ENCODE data around the gene SUPT6H. TPM values are rescaled to one million over a fixed set of nuclear protein-coding genes. Genes with fewer than 3 reads are reported as not detected.

Gene SUPT6H
- total RNA-seq, 1 donor: 46.8 TPM

DNA sequence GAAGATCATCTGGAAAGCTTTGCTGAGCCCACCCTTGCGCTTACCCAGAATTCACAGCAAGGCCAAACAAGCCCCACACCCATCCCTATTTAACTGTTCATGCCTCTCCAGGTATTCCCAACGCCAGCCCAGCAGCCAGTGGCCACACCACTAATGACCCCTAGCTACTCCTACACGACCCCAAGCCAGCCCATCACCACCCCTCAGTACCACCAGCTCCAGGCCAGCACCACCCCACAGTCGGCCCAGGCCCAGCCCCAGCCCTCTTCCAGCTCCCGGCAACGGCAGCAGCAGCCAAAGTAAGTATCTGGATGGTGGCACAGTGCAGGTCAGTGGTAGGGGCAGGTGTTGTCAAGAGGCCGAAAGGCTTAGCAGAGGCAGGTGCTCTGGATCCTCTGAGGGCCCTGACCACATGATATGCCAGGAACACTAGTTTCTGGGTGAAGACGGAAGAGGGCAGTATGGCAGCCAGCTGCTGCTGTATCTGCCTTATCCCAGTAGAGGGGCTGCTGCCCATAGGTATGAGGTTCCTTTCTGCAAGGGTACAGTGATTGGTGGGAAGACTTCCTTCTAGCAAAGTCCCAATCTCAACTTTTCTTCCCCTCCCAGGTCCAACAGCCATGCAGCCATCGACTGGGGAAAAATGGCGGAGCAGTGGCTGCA is 39.0 kb downstream of the SUPT6H start:
- DNase-seq (ENCODE audit: low read depth): no peak
- no peak overlapping the region for H3K4me3 ChIP-seq (ENCODE audit: low read depth, low read length)
- TF ChIP-seq, protein P1, sequence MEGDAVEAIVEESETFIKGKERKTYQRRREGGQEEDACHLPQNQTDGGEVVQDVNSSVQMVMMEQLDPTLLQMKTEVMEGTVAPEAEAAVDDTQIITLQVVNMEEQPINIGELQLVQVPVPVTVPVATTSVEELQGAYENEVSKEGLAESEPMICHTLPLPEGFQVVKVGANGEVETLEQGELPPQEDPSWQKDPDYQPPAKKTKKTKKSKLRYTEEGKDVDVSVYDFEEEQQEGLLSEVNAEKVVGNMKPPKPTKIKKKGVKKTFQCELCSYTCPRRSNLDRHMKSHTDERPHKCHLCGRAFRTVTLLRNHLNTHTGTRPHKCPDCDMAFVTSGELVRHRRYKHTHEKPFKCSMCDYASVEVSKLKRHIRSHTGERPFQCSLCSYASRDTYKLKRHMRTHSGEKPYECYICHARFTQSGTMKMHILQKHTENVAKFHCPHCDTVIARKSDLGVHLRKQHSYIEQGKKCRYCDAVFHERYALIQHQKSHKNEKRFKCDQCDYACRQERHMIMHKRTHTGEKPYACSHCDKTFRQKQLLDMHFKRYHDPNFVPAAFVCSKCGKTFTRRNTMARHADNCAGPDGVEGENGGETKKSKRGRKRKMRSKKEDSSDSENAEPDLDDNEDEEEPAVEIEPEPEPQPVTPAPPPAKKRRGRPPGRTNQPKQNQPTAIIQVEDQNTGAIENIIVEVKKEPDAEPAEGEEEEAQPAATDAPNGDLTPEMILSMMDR (IDR thresholded peaks at IDR 0.05; ENCODE audit: insufficient read depth, low read length): no peak

DNA sequence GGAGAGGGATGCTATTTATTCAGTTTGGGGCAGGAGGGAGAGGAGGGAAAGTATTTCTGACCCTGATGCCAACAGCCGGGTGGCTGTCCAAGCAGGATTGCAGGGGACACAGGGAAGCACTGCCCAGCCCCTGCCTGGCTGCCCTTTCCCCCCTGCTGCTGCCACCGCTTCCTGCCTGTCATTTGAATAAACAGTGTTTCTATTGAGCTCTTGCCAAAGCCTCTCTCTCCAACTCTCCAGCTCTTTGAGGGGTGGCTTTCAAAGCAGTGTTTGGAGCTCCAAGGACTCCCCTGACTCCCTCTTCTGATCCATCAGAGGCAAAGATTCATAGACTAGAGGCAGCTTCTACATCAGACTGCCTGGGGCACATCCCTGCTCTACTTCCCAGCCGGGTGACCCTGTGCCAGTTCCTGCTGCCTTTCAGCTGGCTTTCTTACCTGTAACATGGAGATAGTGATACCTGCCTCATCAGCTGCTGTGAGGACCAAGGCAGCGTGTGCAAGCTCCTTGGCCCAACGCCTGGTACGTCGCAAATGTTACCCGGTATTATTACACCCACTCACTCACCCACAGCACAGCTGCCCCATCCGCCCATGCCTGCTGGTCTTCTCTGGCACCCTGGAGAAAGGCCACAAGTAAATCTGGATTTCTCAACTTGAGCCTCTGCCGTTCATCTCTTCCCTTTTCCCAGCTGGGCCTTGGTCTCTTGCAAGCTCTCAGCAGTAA is 40.2 kb downstream of the SUPT6H start:
- TF ChIP-seq, protein P1 (IDR thresholded peaks at IDR 0.05; ENCODE audit: insufficient read depth, low read length): no peak

DNA sequence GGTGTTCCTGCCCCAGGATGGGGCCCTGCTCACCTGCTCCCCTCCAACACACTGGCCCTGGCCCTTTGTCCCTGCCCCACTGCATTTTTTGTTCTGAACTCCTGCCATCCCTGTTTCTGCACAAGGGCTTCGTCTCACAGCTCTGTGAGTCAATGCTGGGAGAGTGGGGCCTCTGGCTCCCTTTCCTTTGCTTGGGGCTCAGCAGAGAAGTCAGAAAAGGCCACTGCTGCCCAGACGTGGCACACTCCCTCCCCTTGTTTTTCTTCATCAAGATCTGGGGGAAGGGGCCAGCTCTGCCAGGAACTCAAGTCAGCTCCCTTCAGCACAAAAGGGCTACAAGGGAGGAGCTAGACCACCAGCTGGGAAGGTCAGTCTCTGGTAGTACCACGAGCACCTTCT is 40.7 kb downstream of the SUPT6H start:
- TF ChIP-seq, protein P1 (IDR thresholded peaks at IDR 0.05; ENCODE audit: insufficient read depth, low read length): no peak
- DNase-seq (ENCODE audit: low read depth): no peak
- H3K4me3 ChIP-seq (ENCODE audit: low read depth, low read length): no peak overlapping the region

More for the DNA sequence above, 40.2 kb downstream of the SUPT6H start:
- DNase-seq (ENCODE audit: low read depth): no peak
- H3K4me3 ChIP-seq (ENCODE audit: low read depth, low read length): no peak overlapping the region

DNA sequence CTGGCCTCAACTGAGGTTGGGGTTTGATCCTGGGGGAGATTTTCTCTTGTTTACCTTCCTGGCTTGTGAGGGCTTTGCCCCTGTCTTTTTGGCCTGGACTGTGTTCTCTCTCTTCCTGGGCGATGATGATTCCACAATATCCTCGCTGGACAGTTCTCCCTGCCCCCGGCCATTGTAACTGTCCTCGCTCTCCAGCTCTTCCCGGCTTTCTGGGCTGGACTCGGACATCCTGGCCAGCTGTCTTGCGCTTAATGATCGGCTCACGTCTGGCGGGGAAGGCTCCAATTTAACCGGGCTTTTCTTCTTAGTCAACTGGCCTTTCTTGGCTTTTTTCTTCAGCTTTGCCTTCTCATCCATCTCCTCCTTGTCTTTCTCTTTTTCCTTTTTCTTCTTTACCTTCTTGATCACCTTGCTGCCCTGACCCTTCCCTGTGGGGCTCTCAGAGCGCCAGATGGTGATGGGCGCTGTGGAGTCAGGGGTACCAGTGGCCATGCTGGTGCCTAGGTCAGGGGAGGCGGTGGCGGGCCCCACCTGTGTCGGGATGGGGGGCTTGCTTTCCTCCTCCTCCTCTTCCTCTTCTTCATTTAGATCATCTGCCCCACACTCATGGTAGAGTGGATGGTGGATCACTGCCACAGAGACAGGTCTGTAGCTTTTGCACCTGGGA is 41.7 kb downstream of the SUPT6H start:
- no peak overlapping the region for H3K4me3 ChIP-seq (ENCODE audit: low read depth, low read length)
- TF ChIP-seq, protein P1 (IDR thresholded peaks at IDR 0.05; ENCODE audit: insufficient read depth, low read length): no peak
- no peak for DNase-seq (ENCODE audit: low read depth)

DNA sequence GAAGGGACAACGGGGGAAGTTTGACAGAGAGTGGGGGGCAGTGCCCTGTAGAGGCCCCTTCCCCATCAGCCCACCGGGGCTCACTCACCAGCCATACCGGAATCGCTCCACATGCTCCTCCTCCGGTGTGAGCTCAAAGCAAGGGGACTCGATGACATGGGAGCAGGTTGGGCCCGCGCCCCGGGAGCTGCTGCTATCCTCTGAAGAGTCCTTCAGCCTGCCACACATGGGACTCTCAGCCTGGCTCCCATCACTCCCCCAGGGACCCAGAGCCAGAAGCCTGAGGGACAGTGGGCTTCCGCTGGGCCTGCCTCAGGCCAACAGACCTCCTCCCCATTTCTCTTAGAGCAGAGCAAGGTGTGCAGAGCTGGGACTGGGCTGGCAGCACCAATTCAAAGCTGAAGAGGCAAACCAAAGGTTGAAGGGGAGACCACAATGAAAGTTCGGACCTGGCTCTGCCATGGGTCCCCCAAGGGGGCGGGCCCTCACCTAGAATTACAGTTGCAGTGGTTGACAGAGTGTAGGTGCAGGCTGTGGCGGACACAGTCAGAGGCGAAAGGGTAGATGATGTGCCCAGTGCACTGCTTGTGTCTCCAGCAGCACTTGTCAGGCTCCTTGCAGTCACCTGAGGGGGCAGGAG is 42.3 kb downstream of the SUPT6H start:
- no peak for DNase-seq (ENCODE audit: low read depth)
- H3K4me3 ChIP-seq (ENCODE audit: low read depth, low read length): no peak overlapping the region
- TF ChIP-seq, protein P1 (IDR thresholded peaks at IDR 0.05; ENCODE audit: insufficient read depth, low read length): no peak

DNA sequence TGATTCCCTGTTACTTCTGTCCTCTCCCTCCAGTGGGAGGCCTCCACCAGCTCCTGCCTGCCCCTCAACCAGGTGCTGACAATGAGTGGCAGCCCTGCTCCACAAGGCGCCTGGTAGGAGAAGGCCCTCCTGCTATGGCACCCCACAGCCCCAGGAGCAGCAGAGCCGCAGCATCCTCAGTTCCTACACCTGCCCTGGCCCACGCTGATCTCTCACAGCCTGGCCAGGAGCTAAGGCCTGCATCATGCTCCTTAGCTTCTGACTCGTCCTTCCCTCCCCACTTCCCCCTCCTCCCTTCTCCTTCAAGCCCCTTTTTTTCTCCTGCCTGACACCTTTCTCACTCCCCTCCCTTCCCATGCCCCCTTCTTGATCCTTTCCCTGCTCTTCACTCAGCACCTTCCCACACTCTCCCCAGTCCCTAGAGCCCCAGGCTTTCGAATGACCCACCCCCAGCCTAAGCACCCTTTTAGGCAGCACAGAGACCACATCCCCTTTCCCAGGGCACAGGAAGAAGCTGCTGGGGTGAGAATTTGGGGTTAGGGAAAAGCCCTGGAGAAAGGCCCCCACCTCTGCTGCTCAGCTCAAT is 43.2 kb downstream of the SUPT6H start:
- no peak overlapping the region for H3K4me3 ChIP-seq (ENCODE audit: low read depth, low read length)
- TF ChIP-seq, protein P1 (IDR thresholded peaks at IDR 0.05; ENCODE audit: insufficient read depth, low read length): no peak
- DNase-seq (ENCODE audit: low read depth): no peak

Data from fibroblast of the aortic adventitia (primary cell).